HG03066 (cell line): Measurements from ENCODE around the gene KRCC1.
A peak's percentile ranks its signal among the peaks of the same experiment; 100 is the strongest.

ENCODE experiments used
- ATAC-seq: cut with Tn5 transposase; IDR thresholded peaks from one replicate; pipeline ENCODE4 v1.9.1; 2021; ENCODE audit warnings: low read depth; ENCODE audit not compliant: unreplicated experiment

Gene KRCC1

DNA sequence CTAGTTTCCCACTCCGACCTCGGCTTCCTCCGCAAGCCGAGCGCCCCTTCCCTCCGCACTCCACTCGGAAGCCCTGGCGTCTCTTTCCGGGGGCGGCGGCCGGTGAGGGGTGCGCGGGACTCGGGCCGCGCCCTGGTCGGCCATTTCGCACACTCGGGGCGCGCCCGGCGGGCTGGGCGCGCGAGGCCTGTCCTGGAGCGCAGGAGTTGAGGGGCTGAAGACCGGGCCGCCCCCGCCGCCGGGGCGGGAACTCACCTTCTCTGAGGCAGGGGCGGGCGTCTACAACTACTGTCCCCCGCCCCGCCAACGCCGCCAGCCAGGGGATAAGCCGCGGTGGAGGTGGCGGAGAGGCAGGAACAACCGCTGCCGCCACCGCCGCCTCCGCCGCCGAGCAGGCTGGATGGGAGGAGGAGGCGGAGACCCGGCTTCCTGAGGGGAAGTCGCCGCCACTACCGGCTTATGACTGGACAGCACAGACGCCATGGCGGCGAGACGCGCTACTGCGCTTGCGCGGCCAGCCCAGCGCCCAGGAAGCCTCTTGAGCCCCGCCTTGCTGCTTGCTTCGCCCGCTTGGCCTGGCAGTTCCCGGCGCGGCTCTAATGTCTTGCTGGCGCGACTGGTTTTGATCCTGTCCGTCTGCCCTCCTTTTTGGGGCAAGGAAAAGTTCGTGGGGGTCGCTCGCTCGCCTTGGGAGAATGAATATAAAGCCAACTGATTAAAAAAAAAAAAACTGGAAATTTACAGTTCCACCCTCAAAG is at the start of gene KRCC1:
Gene KRCC1 (minus strand): TSS at position 413 of the 758 bp plus-strand sequence. CDS start 27,220 bp downstream, outside the sequence.
- peak; percentile 94 for ATAC-seq

GRCh38 chr2:88100489-88100858 is 44.9 kb upstream of the KRCC1 start:
- ATAC-seq, result no peak

- ATAC-seq, result no peak
Measured at GRCh38 chr2:88099798-88100488, 44.4 kb upstream of the KRCC1 start.

- ATAC-seq, result no peak
Measured at GRCh38 chr2:88098558-88098900, 42.9 kb upstream of the KRCC1 start.

GRCh38 chr2:88097891-88098557 is 42.4 kb upstream of the KRCC1 start:
- ATAC-seq, result no peak

GRCh38 chr2:88097192-88097591 is 41.6 kb upstream of the KRCC1 start:
- ATAC-seq, result no peak

DNA sequence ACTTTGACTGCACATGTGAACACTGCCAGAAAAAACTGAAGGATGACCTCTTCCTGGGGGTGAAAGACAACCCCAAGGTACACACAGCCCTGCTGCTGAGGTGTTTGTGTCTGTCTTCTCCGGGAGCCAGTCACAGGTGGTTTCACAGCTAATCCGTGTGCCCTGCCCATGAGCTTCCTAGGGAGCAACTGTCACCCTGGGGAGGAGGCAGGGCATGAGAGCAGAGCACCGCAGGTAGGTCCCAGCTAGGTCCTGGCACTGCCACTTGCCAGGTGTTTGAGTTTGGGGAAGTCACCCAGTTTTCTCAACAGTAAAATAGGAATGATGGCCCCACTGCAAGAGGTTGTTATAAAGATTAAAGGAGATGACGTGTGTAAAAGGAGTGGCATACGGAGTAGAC is 41.1 kb upstream of the KRCC1 start:
- no peak for ATAC-seq

DNA sequence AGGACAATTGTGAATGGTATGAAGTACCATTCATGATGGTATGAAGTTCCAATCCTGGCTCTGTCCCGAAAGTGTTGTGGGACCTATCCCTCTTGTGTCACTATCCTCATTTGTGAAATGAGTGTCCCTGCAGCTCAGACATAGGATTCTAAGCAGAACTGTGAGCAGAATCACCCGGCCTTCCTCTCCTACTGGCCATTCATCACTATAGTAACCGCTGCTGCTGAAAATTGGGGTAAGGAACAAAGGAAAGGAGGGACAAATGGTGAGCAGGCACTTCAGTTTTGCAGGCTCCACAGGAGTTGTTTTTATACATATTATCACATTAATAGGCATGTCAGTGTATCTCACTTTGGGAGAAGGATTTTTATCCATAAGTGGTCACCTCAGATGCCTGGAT is 39.4 kb upstream of the KRCC1 start:
- no peak for ATAC-seq

- ATAC-seq, result no peak
Measured at GRCh38 chr2:88092773-88093172, 37.2 kb upstream of the KRCC1 start.

GRCh38 chr2:88091943-88092342 is 36.4 kb upstream of the KRCC1 start:
- no peak for ATAC-seq

DNA sequence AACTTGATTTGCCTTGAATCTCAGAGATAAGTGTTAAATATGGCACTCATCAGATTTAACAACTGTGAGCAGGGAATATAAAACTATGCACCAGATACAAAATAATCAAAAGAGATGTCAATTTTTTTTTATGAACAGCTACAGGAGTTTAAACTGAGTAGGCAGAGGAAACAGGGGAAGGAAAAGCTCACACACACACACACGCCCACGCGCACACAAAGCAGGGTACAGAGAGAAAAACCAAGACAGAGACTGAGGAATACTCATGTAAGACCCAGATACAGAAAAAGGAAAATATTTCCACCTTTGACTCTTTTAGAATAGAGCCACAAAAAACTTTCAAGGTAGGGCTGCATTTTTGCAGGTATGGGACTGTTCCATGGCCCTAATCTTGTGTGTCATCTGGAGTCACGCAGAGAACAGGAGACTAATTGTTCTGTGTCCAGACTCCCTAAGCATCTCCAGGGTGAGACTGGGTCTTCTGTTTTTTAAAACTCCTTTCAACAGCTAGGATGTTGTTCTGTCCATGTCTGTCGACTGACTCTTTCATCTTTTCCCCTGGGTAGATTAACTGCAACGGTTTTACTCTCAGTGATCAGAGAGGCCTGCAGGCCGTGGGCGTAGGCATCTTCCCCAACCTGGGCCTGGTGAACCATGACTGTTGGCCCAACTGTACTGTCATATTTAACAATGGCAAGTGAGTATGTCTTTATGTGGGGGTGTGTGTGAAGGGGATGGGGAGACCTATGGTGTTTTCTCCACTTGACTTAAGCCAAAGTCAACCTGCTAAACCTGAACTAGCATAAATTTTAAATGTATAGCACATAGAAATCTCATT is 35.1 kb upstream of the KRCC1 start:
- ATAC-seq, result no peak

DNA sequence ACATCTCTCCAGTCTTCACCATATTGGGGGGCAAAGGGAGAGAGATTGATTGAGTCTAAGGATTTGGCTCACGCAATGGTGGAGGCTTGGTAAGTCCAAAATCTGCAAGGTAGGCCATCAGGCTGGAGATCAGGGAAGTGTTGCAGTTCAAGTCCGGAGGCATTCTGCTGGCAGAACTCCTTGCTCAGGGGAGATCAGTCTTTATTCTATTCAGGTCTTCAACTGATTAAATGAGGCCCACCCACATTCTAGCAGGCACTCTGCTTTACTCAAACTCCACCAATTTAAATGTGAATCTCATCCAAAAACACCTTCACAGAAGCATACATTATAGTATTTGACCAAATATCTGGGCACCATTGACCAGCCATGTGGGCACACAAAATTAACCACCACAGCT is 33.4 kb upstream of the KRCC1 start:
- no peak for ATAC-seq

GRCh38 chr2:88087763-88088162 is 32.2 kb upstream of the KRCC1 start:
- no peak for ATAC-seq

GRCh38 chr2:88087073-88087472 is 31.5 kb upstream of the KRCC1 start:
- no peak for ATAC-seq

- ATAC-seq, result no peak
Measured at GRCh38 chr2:88086401-88086800, 30.8 kb upstream of the KRCC1 start.

DNA sequence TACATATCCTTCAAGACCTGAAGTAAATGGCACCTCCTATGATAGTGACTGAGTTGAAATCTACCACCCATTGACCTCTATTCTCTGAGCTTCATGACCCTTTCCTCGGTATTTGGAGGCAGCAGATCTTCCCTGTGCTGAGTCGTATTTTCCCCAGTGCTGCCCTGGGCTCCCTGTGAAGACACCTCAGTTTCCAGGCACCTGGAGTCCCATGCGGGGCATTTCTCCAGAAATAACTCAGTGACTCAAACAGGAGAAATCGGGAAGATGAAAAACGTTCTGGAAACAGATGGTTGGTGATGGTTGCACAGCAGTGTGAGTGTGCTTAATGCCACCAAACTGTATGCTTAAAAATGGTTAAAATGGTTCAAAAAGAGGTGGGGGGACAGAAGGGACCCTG is 30.0 kb upstream of the KRCC1 start:
- no peak for ATAC-seq

- ATAC-seq, result no peak
Measured at GRCh38 chr2:88085099-88085498, 29.5 kb upstream of the KRCC1 start.

- ATAC-seq, result no peak
Measured at GRCh38 chr2:88082781-88083180, 27.2 kb upstream of the KRCC1 start.

- ATAC-seq, result no peak
Measured at GRCh38 chr2:88081924-88082608, 26.5 kb upstream of the KRCC1 start.

GRCh38 chr2:88080545-88080944 is 25.0 kb upstream of the KRCC1 start:
- no peak for ATAC-seq
